ENCODE data around the gene DGCR8. TPM values are rescaled to one million over a fixed set of nuclear protein-coding genes. Genes with fewer than 3 reads are reported as not detected.

DGCR8 gene
- total and polyA plus RNA-seq, 10 donors: 7.8 to 62.7 (median 31.4) TPM

DNA sequence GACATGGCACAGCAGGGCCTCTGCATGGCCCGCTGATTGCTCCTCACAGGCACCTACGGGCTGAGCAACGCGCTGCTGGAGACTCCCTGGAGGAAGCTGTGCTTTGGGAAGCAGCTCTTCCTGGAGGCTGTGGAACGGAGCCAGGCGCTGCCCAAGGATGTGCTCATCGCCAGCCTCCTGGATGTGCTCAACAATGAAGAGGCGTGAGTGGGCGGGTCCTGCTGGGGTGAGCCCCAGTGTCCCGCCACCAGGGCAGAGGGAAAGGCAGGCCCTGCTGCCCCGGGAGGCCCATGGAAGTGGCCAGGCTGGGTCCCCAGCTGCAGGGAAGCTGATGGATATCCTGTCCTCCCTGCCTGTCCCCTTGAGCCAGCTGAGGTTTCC is 18.6 kb upstream of the DGCR8 start:
- Histone ChIP-seq H3K27me3 (replicated peaks in 1 of 7) (no peaks in the 10 kb centered on the region), H3K9me3 (no peaks in the 10 kb centered on the region), H3K36me3 (peaks cover 0 to 97% (median 57%) of the 10 kb centered on the region in 6 donors), H3K4me1 (peaks cover 0 to 33% (median 2%) of the 10 kb centered on the region in 6 donors), H3K4me3 (no peak overlapping the region), H3K27ac (peak overlapping the region in 5 of 8 donors; percentile 6 to 64 (median 48))
- intact Hi-C loops (cut with DNase I; ENCODE audit: low total_unique reads): no loop called here
- TF ChIP-seq, protein P1, sequence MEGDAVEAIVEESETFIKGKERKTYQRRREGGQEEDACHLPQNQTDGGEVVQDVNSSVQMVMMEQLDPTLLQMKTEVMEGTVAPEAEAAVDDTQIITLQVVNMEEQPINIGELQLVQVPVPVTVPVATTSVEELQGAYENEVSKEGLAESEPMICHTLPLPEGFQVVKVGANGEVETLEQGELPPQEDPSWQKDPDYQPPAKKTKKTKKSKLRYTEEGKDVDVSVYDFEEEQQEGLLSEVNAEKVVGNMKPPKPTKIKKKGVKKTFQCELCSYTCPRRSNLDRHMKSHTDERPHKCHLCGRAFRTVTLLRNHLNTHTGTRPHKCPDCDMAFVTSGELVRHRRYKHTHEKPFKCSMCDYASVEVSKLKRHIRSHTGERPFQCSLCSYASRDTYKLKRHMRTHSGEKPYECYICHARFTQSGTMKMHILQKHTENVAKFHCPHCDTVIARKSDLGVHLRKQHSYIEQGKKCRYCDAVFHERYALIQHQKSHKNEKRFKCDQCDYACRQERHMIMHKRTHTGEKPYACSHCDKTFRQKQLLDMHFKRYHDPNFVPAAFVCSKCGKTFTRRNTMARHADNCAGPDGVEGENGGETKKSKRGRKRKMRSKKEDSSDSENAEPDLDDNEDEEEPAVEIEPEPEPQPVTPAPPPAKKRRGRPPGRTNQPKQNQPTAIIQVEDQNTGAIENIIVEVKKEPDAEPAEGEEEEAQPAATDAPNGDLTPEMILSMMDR (IDR thresholded peaks at IDR 0.05 in 8 of 11, conservative IDR thresholded peaks at IDR 0.05 in 3 of 11): peak in 2 of 11 experiments; percentile 13 to 26
- no peak for TF ChIP-seq POLR2A (IDR thresholded peaks at IDR 0.05)
- peak; percentile 49 to 71 (median 53) for TF ChIP-seq POLR2AphosphoS5 (IDR thresholded peaks at IDR 0.05)
- peak; percentile 85 for DNase-seq
- WGBS, 5 donors: 30 to 85% (median 67%) methylated on average over 5 to 11 of the region's 11 CpGs

DNA sequence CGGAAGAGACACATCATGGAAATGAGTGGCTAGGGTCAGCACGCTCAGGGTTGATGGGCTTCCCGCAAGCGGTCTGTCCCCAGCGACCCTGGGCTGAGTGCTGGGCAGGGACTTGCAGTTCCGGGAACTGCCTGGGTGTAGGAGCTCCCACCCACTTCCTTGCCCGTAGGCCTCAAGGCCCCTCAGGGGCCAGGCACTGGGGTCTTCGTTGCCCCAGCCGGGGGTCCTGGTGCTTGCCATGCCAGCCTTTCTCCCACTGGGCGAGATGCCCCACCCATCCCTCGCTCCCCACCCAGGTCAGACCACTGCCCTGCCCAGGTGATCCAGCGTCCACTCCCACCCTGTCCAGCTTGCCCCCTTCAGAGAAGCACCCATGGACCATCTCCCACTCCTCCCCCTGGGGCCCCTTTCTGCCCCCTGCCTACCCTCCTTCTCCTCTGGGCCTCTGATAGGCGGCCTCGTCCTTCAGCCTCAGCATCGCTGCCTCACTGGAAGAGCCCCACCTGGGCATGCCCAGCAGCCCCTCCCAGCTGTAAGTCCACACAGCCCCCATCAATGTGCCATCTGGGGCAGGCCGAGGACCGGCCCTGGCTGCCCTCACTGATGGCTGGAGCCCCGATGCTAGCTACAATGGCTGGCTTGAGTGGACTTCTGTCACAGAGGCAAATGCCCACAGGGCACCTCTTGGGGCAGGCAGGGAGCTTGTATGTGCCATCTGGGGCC is 17.8 kb upstream of the DGCR8 start:
- DNase-seq: no peak
- Histone ChIP-seq H3K36me3 (peaks cover 0 to 93% (median 51%) of the 10 kb centered on the region in 6 donors), H3K4me3 (no peak overlapping the region), H3K27me3 (replicated peaks in 1 of 7) (no peaks in the 10 kb centered on the region), H3K9me3 (no peaks in the 10 kb centered on the region), H3K27ac (peak overlapping the region in 5 of 8 donors; percentile 6 to 64 (median 36)), H3K4me1 (peaks cover 0 to 33% (median 2%) of the 10 kb centered on the region in 6 donors)
- WGBS, 5 donors: 74 to 97% (median 86%) methylated on average over 11 to 18 of the region's 18 CpGs
- intact Hi-C loops (cut with DNase I; ENCODE audit: low total_unique reads): no loop called here
- TF ChIP-seq POLR2AphosphoS5 (IDR thresholded peaks at IDR 0.05) (peak in 1 of 3 donors; percentile 3), POLR2A (IDR thresholded peaks at IDR 0.05) (no peak)
- TF ChIP-seq, protein P1 (IDR thresholded peaks at IDR 0.05 in 8 of 11, conservative IDR thresholded peaks at IDR 0.05 in 3 of 11): no peak

DNA sequence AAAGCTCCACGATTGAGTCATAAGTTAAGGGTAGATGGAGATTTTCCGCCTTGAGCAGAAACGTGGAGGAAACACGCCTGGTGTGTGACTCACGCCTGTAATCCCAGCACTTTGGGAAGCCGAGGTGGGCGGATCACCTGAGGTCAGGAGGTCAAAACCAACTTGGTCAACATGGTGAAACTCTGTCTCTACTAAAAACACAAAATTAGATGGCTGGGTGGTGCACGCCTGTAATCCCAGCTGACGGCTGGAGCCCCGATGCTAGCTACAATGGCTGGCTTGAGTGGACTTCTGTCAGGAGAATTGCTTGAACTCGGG is 17.3 kb upstream of the DGCR8 start:
- intact Hi-C loops (cut with DNase I; ENCODE audit: low total_unique reads): no loop called here
- no peaks in the 10 kb centered on the region for H3K9me3 ChIP-seq

More for the DNA sequence above, 17.3 kb upstream of the DGCR8 start:
- H3K4me1 ChIP-seq: peaks cover 0 to 33% (median 2%) of the 10 kb centered on the region in 6 donors
- TF ChIP-seq POLR2A (IDR thresholded peaks at IDR 0.05) (no peak), POLR2AphosphoS5 (IDR thresholded peaks at IDR 0.05) (no peak)
- TF ChIP-seq, protein P1 (IDR thresholded peaks at IDR 0.05 in 8 of 11, conservative IDR thresholded peaks at IDR 0.05 in 3 of 11): no peak
- peaks cover 0 to 88% (median 46%) of the 10 kb centered on the region in 6 donors for H3K36me3 ChIP-seq
- whole genome bisulfite sequencing, 5 donors: 90 to 95% (median 93%) methylated on average over 11 of the region's 11 CpGs
- peak overlapping the region in 2 of 8 donors; percentile 49 to 64 for H3K27ac ChIP-seq
- no peak for DNase-seq
- H3K27me3 ChIP-seq (replicated peaks in 1 of 7): no peaks in the 10 kb centered on the region
- no peak overlapping the region for H3K4me3 ChIP-seq

Measured in spleen (tissue), 11 donors.